GM12801 (cell line): ENCODE results near the gene OLFML3.

Experiments used
- TF ChIP-seq, protein P1 (sequence below): IDR thresholded peaks from one replicate; pipeline ENCODE4 v1.5.1; 2011; ENCODE audit warnings: control low read depth; ENCODE audit not compliant: insufficient read length; ENCODE audit errors: extremely low read depth

The OLFML3 gene

DNA sequence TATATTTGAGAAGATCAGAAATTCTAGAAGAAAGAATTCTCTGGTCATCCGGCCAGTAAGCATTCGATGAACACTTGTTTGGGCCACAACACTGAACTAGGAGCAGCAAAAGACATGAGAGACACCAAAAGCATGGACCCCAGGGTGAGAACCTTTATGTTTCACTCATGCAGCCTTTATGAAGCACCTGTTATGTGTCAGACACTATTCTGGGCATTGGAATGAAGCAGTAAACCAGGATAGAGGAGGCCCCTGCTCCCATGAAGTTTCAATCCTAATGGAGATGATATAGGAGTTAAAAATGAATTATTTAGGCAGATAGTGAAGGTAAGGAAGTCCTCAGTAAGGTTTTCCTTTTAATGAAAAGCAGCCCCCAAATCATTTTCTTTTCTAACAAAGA, 43.6 kb downstream of the OLFML3 start:
- TF ChIP-seq, protein P1, sequence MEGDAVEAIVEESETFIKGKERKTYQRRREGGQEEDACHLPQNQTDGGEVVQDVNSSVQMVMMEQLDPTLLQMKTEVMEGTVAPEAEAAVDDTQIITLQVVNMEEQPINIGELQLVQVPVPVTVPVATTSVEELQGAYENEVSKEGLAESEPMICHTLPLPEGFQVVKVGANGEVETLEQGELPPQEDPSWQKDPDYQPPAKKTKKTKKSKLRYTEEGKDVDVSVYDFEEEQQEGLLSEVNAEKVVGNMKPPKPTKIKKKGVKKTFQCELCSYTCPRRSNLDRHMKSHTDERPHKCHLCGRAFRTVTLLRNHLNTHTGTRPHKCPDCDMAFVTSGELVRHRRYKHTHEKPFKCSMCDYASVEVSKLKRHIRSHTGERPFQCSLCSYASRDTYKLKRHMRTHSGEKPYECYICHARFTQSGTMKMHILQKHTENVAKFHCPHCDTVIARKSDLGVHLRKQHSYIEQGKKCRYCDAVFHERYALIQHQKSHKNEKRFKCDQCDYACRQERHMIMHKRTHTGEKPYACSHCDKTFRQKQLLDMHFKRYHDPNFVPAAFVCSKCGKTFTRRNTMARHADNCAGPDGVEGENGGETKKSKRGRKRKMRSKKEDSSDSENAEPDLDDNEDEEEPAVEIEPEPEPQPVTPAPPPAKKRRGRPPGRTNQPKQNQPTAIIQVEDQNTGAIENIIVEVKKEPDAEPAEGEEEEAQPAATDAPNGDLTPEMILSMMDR, result no peak

DNA sequence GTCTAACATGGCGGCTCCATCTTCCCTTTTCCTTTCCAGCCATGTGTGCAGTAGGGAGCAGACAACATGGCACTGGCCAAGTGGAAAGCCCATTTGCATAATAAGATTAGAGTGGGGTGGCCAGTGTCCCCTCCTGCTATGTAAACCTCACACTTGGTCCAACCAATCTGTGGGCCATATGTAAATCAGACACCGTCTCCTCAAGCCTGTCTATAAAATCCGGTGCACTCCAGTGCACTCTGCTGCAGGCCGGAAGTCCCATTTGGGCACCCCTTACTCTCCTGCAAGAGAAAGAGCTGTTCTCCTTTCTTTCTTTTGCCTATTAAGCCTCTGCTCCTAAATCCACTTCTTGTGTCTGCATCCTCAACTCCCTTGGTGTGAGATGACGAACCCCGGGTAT, 44.1 kb downstream of the OLFML3 start:
- TF ChIP-seq, protein P1, result no peak

DNA sequence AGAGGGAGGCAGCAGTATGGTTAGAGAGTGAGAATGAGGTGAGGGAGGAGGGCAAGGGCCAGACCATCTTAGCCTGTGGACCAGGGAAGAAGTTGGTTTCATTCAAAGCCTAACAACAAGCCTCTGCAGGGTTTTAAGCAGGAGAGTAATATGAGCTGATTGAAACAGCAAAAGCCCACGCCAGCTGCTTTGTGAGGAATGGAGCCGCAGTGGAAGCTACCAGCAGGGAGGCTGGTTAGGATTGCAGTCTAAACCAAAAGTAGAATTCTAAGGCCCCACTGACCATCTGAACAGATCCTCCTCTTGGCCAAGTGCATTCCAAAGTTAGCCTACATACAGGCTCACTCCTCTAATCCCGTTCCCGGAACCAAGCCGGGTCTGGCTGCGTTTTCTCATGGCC, 44.8 kb downstream of the OLFML3 start:
- TF ChIP-seq, protein P1, result no peak

DNA sequence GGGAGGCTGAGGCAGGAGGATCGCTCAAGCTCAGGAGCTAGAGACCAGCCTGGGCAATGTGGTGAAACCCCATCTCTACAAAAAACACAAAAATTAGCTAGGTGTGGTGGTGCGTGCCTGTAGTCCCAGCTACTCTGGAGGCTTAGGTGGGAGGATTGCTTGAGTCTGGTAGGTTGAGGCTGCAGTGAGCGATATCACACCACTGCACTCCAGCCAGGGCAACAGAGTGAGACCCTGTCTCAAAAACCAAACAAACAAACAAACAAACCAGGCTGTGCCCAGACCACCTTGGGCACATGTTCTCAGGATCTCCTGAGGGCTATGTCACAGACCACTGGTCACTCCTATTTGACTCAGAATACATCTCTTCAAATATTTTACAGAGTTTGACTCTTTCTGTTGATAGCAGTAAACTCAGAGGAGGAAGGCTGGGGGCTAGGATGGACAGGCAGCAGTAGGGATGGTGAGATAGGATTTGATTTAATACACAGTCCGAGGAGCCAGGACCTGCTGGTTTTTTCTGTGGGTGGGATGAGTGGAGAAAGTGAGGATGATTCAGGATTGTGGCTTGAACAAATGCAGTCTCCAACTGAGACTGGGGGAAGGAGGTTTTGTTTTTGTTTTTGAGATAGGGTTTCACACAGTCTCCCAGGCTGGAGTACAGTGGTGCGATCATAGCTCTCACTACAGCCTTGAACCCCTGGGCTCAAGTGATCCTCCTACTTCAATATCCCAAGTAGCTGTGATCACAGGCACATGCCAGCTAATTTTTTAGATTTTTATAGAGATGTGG, 46.5 kb downstream of the OLFML3 start:
- TF ChIP-seq, protein P1, result no peak

DNA sequence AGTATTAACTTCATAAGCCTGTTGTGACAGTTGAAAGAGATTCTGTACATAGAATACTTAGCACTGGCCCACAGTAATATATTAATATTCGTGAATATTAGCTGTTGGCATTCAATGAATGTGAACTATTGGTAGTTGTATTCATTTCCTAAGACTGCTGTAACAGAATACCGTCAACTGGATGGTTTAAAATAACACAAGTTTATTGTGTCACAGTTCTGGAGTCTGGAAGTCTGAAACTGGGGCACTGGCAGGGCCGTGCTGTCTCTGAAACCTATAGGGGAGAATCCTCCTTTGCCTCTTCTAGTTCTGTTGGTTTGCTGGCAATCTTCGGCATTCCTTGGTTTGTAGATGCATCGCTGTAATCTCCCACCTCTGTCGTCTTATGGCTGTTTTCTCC, 47.5 kb downstream of the OLFML3 start:
- TF ChIP-seq, protein P1, result no peak
